ENCODE data around the gene TMEM175. TPM values are rescaled to one million over a fixed set of nuclear protein-coding genes. Genes with fewer than 3 reads are reported as not detected.

Gene TMEM175
- polyA plus RNA-seq, 1 of the 3 experiments (the other 2 are of a cell fraction) = 54.2 TPM

DNA sequence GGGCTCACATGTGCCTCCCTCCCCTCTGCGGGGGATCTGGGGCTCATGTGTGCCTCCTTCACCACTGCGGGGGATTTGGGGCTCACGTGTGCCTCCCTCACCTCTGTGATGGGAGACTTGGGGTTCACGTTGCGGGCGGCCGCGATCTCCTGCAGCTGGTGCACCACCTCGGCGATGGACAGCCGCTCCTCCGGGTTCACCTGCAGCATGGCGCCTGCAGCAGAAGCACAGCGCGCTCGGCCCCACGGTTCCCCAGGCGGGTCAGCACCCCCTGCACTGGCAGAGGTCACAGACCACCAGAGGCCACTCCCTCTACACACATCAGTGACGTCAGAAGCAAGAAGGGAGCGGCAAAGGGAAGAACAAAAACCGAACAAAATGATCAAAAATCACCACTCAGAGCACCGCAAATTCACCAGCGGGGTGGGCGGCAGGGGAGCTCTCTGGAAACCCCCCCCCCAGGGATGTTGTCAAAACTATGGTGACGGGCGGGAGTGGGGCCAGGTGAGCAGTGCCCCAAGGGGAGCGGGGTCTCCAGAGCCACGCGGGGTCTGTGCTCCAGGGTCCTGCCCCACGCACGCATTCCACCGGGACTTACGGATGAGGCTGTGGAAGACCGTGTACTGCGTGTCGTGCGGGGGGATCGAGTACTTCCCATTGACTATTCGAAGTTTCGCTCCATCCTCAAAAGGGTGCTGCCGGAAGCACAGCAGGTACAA, 38.8 kb upstream of the TMEM175 start:
- Histone ChIP-seq H2AFZ (ENCODE audit: low read depth) (no peak overlapping the region), H3F3A (replicated peaks; ENCODE audit: insufficient read depth) (no peaks in the 10 kb centered on the region), H3K9me2 (no peaks in the 10 kb centered on the region), H3K4me3 (ENCODE audit: low read depth in 2 of 2, low read length in 1 of 2) (no peak overlapping the region), H3K9ac (no peak overlapping the region), H3K27ac (ENCODE audit: low read depth in 2 of 2, low read length in 1 of 2) (no peak overlapping the region), H3K36me3 (replicated peaks in 1 of 2; ENCODE audit: control insufficient read depth in 1 of 2, insufficient read depth in 2 of 2, low read length in 1 of 2) (peaks cover 0 to 51% of the 10 kb centered on the region in 2 experiments), H3K4me2 (no peak overlapping the region), H3K79me2 (ENCODE audit: insufficient read depth) (no peaks in the 10 kb centered on the region), H3K9me3 (no peaks in the 10 kb centered on the region), H4K20me1 (ENCODE audit: insufficient read depth) (no peaks in the 10 kb centered on the region), H3K27me3 (ENCODE audit: insufficient read depth) (no peaks in the 10 kb centered on the region), H3K4me1 (ENCODE audit: control insufficient read depth in 1 of 2, insufficient read depth in 2 of 2, low read depth in 1 of 2, low read length in 1 of 2) (no peaks in the 10 kb centered on the region)
- POLR2A ChIA-PET = no interaction called here
- no peak for DNase-seq
- TF ChIP-seq SIN3A (IDR thresholded peaks at IDR 0.05; ENCODE audit: borderline replicate concordance, low read depth, low read length) (no peak), SMC3 (IDR thresholded peaks at IDR 0.05; ENCODE audit: low read depth, low read length) (no peak), TAF1 (IDR thresholded peaks at IDR 0.05; ENCODE audit: borderline replicate concordance, low read depth, low read length) (no peak), GABPA (IDR thresholded peaks at IDR 0.05; ENCODE audit: low read depth) (no peak), RXRA (IDR thresholded peaks at IDR 0.05; ENCODE audit: borderline replicate concordance, low read depth) (no peak), TEAD4 (IDR thresholded peaks at IDR 0.05; ENCODE audit: borderline replicate concordance, insufficient read depth) (no peak), REST (IDR thresholded peaks at IDR 0.05; ENCODE audit: low read depth, low read length) (no peak), MXI1 (IDR thresholded peaks at IDR 0.05; ENCODE audit: low read depth, low read length) (no peak), CHD2 (IDR thresholded peaks at IDR 0.05; ENCODE audit: low read length, partially characterized antibody) (no peak), TCF12 (IDR thresholded peaks at IDR 0.05) (no peak), NFIC (IDR thresholded peaks at IDR 0.05; ENCODE audit: borderline replicate concordance) (no peak)
- TF ChIP-seq, protein P1, sequence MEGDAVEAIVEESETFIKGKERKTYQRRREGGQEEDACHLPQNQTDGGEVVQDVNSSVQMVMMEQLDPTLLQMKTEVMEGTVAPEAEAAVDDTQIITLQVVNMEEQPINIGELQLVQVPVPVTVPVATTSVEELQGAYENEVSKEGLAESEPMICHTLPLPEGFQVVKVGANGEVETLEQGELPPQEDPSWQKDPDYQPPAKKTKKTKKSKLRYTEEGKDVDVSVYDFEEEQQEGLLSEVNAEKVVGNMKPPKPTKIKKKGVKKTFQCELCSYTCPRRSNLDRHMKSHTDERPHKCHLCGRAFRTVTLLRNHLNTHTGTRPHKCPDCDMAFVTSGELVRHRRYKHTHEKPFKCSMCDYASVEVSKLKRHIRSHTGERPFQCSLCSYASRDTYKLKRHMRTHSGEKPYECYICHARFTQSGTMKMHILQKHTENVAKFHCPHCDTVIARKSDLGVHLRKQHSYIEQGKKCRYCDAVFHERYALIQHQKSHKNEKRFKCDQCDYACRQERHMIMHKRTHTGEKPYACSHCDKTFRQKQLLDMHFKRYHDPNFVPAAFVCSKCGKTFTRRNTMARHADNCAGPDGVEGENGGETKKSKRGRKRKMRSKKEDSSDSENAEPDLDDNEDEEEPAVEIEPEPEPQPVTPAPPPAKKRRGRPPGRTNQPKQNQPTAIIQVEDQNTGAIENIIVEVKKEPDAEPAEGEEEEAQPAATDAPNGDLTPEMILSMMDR (IDR thresholded peaks at IDR 0.05) = no peak
- TF ChIP-seq, protein P2, sequence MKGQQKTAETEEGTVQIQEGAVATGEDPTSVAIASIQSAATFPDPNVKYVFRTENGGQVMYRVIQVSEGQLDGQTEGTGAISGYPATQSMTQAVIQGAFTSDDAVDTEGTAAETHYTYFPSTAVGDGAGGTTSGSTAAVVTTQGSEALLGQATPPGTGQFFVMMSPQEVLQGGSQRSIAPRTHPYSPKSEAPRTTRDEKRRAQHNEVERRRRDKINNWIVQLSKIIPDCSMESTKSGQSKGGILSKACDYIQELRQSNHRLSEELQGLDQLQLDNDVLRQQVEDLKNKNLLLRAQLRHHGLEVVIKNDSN (IDR thresholded peaks at IDR 0.05; ENCODE audit: borderline replicate concordance, low read depth) = no peak
- CTCF ChIA-PET = interaction anchor here (1.1 kb wide), 1 partner anchor 290 kb away, joined by 3 read pairs; no protein-coding TSS in a partner anchor
- WGBS (ENCODE audit: low lambda C conversion rate) = 95% methylated on average over 24 of the region's 41 CpGs

Measured in SK-N-SH (cell line).